GM15510 (cell line): ENCODE results near the gene UBE2N.

ENCODE experiments used
- POLR2A ChIP-seq: IDR thresholded peaks from 3 replicates; pipeline ENCODE4 v1.6.1; 2011; ENCODE audit warnings: borderline replicate concordance; ENCODE audit not compliant: insufficient read length; ENCODE audit errors: extremely low read depth

Gene UBE2N

GRCh38 chr12:93429852-93430251 lies 11.9 kb downstream of the UBE2N start:
- no peak for TF ChIP-seq POLR2A

GRCh38 chr12:93429448-93429847 lies 12.3 kb downstream of the UBE2N start:
- TF ChIP-seq POLR2A = no peak

DNA sequence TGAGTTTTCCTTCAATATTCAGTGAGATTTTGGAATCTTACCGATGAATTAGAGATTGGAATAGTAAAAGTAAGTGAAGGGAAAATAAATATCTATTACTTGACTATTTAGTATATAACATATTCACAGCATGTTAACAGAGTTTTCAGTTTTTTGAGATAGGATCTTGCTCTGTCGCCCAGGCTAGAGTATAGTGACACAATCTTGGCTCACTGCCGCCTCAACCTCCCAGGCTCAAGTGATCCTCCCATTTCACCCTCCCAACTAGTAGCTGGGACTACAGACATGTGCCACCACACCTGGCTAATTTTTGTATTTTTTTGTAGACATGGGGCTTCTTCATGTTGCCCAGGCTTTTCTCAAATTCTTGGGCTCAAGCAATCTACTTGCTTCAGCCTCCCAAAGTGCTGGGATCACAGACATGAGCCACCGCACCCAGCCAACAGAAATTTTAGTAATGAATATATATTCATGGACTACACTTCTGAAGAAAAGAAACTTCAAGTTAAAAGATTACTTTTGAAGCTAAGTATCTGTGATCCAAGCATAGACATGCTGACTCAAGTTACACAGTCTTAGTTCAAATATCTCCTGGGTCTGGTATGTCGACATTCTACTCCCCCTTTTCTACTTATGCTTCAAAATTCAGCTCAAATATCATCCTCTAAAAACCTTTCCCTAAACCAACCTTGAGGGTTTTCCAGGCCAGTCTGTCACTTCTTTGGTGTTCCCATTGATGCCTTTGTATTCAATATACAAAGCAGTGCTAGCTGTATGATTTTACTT lies 13.8 kb downstream of the UBE2N start:
- TF ChIP-seq POLR2A = no peak

- TF ChIP-seq POLR2A = no peak
Observed at GRCh38 chr12:93426412-93426805, 15.3 kb downstream of the UBE2N start.

DNA sequence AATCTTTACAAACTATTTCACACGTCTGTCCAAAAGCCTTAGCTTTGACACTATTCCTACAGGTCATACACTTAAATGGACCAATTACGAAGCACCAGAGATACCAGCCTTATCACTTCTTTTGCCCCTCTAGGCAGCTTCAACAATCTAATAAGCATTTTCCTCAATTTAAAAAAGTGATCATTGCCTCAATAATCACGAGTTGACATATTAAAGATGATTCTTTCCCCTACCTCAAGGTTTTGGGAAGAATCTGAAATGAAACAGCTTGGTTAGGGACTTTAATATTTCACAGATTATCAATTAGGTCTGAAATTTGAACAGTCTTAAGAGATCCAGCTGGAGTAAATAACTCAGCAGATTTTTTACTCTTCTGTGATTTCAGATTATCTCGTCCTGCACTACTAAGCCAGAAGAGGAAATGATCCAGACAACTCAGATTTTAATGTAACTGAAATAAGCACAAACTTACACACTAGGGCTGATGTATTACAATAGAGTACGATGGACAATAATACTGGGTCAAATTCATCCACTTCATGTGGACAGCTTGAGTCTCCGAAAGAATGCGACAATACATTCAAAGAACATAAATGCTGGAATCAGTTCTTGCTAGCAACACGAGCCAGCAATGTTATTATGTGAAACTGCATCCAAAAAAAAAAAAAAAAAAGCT lies 15.9 kb downstream of the UBE2N start:
- TF ChIP-seq POLR2A = no peak

GRCh38 chr12:93422050-93422449 lies 19.7 kb downstream of the UBE2N start:
- no peak for TF ChIP-seq POLR2A

- TF ChIP-seq POLR2A = no peak
Observed at GRCh38 chr12:93419388-93420034, 22.2 kb downstream of the UBE2N start.

- TF ChIP-seq POLR2A = no peak
Observed at GRCh38 chr12:93417967-93418480, 23.7 kb downstream of the UBE2N start.

DNA sequence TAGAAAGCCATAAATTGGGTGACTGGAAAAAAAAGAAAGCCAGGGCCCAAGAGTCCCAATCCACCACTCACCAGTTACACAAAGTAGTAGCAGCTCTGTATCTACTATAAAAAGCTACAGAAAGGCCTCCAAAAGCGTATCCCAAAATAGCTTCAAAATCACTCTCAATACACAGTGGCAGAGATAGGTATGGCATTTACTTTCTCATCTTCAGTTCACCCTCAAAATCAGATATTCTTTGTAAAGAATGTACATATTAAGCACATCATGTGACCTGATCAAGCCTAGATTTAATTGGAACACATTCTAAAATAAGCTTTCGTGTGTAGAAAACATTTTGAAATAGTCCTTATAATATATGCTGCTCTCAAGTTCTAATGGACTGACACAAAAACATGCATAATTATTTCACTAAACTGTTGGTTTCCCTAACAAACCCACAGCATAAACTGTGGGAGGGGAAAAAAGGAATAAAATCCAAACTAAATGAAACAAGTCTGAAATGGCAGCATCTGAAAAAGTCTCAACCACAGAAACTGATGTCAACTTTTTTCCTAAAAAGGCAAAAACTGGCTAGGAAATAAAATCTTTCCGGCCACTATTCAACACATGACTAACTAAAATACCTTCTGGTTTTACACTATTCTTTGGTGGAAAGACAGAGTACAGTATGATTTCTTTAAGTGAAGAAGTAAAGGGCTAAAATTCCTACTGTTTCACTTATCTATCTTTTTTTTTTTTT lies 25.9 kb downstream of the UBE2N start:
- no peak for TF ChIP-seq POLR2A

DNA sequence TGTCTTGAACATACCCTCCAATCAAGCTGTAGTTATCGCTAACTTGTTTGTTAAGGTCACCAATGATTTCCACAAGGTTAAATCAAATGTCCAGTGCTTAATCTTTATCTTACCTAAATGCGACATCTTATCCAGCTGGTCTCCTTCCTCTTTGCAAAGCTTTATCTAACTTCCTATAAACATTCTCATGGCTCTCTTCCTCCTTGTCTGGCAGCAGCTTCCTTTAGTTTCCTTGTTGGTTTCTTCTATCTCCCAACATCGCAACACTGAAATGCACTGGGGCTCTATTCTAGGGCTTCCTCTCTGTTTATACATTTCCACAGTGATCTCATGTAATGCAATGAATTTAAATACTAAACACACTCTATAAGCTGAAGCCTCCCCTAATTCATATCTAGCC lies 28.7 kb downstream of the UBE2N start:
- no peak for TF ChIP-seq POLR2A

DNA sequence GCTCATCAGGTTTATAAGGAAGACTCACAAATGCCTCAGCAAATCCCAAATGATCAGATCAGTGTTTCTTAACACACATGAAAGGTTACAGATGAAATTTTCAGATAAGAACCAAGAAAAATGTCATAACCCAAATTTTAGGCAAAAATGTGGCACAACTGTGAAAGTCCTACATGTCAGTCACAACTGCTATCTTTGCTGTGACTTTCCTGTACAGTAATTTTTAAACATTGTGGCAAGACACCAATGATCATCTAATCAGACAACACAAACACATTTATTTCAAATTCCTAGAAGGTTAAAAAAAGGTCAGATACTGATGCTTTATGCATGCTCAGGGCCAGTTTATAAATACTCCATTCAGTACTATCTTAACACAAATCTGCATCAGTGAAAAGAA lies 32.9 kb downstream of the UBE2N start:
- TF ChIP-seq POLR2A = no peak

- TF ChIP-seq POLR2A = no peak
Observed at GRCh38 chr12:93407963-93408283, 33.8 kb downstream of the UBE2N start.

DNA sequence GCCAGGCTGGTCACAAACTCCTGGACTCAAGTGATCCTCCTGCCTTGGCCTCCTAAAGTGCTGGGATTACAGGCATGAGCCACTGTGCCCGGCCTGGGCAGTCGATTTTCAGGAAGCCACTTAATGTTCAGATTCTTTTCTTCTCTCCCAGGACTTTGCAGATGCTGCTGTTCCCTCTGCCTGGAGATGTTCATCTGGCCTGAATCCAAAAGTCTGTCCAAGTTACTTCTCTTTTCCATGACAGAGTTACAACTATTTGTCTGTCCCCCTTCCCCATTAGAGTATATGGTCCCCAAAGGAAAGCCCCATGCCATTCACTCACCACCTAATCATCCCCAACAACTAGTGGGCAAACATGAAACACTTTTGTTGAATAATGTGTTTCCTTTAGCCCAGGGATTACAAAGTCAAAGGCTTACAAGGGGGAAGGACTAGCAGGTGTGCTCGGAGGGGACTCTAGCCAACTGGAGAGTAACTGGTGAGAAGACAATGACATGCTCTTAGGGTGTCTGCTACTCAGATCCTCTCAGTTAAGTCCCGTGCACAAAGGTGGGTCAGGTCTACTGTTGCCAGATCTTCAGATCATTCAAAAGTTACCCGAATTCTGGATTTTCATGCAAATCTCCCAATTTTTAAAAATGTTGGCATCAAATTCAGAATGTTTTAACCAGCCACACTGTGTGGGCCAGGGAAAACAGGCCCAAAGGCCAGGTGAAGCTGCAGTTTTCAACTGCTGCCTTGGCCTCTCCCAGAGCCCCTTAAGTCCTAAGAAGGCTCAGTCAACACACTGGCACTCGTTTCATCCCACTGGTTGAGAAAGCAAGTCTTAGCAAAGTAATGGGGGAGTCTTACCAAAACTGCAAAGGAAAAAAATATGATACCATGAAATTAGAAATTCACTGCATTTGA lies 34.4 kb downstream of the UBE2N start:
- TF ChIP-seq POLR2A = no peak
